Forelimb muscle (tissue), 1 donor: ENCODE measurements around the gene NOX3. TPM values are rescaled to one million over a fixed set of nuclear protein-coding genes. Genes with fewer than 3 reads are reported as not detected.
"Not testable (repeated sequence)": the region's sequence is repeated elsewhere in the genome, so short reads cannot be mapped to it uniquely, and the experiment has no call there.

Experiments used
- DNase-seq: peaks from one replicate; pipeline ENCODE4 v3.0.0-alpha.2; 2013; ENCODE audit warnings: low read depth
- polyA plus RNA-seq: library from polyadenylated mRNA; unstranded; fragments of 120-200 nt; gene quantifications from one replicate; pipeline ENCODE4 v1.2.1, GENCODE V29; 2013; ENCODE audit not compliant: insufficient read length

NOX3 gene
- polyA plus RNA-seq = not detected

GRCh38 chr6:155455766-155456165 is at the start of gene NOX3:
Gene NOX3, minus strand, starts transcription at chr6:155455839. Its CDS starts 39 bp downstream, at chr6:155455800.
- no peak for DNase-seq

- DNase-seq = no peak
Observed at GRCh38 chr6:155504848-155505607, 49.4 kb upstream of the NOX3 start.

- DNase-seq = no peak
Observed at GRCh38 chr6:155502393-155502792, 46.8 kb upstream of the NOX3 start.

- no peak for DNase-seq
Observed at GRCh38 chr6:155499574-155499973, 43.9 kb upstream of the NOX3 start.

- DNase-seq = no peak
Observed at GRCh38 chr6:155498370-155498769, 42.7 kb upstream of the NOX3 start.

- DNase-seq = no peak
Observed at GRCh38 chr6:155497273-155497672, 41.6 kb upstream of the NOX3 start.

- no peak for DNase-seq
Observed at GRCh38 chr6:155495011-155495768, 39.6 kb upstream of the NOX3 start.

- peak; percentile 74 for DNase-seq
Observed at GRCh38 chr6:155493694-155494143, 38.1 kb upstream of the NOX3 start.

- DNase-seq = no peak
Observed at GRCh38 chr6:155493026-155493693, 37.5 kb upstream of the NOX3 start.

GRCh38 chr6:155492061-155492735 is 36.6 kb upstream of the NOX3 start:
- DNase-seq = no peak

- DNase-seq = no peak
Observed at GRCh38 chr6:155491421-155491820, 35.8 kb upstream of the NOX3 start.

GRCh38 chr6:155488197-155488596 is 32.6 kb upstream of the NOX3 start:
- DNase-seq = not testable (repeated sequence)

- no peak for DNase-seq
Observed at GRCh38 chr6:155487371-155488130, 31.9 kb upstream of the NOX3 start.

- no peak for DNase-seq
Observed at GRCh38 chr6:155486721-155487294, 31.2 kb upstream of the NOX3 start.

GRCh38 chr6:155485756-155486155 is 30.1 kb upstream of the NOX3 start:
- DNase-seq = no peak

GRCh38 chr6:155483858-155484257 is 28.2 kb upstream of the NOX3 start:
- no peak for DNase-seq

GRCh38 chr6:155481215-155481614 is 25.6 kb upstream of the NOX3 start:
- DNase-seq = no peak

- no peak for DNase-seq
Observed at GRCh38 chr6:155473741-155474140, 18.1 kb upstream of the NOX3 start.

GRCh38 chr6:155472886-155473285 is 17.2 kb upstream of the NOX3 start:
- no peak for DNase-seq

GRCh38 chr6:155470979-155471616 is 15.5 kb upstream of the NOX3 start:
- DNase-seq = not testable (repeated sequence)
